GM21526 (cell line): ENCODE results near the gene KIR2DL1.
"Not testable (repeated sequence)": the region's sequence is repeated elsewhere in the genome, so short reads cannot be mapped to it uniquely, and the experiment has no call there.

ENCODE experiments used
- ATAC-seq: cut with Tn5 transposase; IDR thresholded peaks from one replicate; pipeline ENCODE4 v1.9.1; 2021; ENCODE audit warnings: moderate library complexity; ENCODE audit not compliant: unreplicated experiment, low FRiP score

The KIR2DL1 gene

GRCh38 chr19:54771018-54771960, 1.7 kb downstream of the KIR2DL1 start:
- ATAC-seq = not testable (repeated sequence)

DNA sequence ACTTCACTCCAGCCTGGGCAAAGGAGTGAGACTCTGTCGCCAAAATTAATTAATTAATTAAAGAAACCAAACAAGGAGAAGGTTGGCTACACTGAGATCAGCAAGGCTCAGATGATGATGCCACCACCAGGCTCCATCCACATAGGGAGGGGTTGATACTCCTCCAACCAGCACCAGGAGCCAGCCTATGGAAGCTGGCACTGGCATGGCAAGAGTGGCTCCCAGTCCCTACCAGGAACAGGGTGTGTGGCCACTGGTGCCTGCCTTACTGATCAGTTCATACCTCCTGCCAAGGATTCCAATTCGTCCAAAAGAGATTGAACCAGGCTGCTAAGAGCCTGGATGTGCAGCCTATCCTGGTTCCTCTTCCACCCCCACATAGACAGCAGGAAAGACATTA, 3.1 kb downstream of the KIR2DL1 start:
- not testable (repeated sequence) for ATAC-seq

- not testable (repeated sequence) for ATAC-seq
Observed at GRCh38 chr19:54775095-54775815, 5.7 kb downstream of the KIR2DL1 start.

GRCh38 chr19:54775830-54776229, 6.2 kb downstream of the KIR2DL1 start:
- not testable (repeated sequence) for ATAC-seq

DNA sequence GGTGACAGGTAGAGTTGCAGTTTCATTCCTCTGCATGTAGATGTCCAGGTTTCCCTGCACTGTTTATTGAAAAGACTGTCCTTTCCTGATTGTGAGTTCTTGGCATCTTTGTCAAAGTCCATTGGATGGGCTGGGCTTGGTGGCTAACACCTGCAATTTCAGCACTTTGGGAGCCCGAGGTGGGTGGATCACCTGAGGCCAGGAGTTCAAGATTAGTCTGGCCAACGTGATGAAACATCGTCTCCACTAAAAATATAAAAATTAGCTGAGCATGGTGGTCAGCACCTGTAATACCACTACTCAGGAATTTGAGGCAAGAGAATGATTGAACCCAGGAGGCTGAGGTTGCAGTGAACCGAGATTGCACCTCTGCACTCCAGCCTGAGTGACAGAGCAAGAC, 8.3 kb downstream of the KIR2DL1 start:
- not testable (repeated sequence) for ATAC-seq

DNA sequence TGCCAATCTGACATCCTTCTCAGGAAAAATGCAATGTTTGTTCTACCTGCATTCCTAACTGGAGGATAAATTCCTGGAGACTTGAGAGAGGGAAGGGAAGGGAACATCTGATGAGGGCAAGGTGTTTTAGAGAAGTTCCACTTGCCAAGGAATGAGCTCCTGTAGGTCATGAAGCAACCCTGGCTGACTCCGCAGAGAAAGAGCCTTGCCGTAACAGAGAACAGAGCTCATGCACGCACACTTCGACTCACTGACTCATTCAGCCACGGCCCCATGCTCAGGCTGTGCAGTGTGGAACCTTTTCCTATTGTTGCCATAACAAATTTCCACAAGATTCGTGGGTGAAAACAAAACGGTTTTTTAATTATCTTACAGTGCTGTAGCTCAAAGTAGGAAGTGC, 9.3 kb downstream of the KIR2DL1 start:
- not testable (repeated sequence) for ATAC-seq

GRCh38 chr19:54782916-54783315, 13.3 kb downstream of the KIR2DL1 start:
- not testable (repeated sequence) for ATAC-seq

GRCh38 chr19:54786091-54786723, 16.6 kb downstream of the KIR2DL1 start:
- not testable (repeated sequence) for ATAC-seq

- ATAC-seq = not testable (repeated sequence)
Observed at GRCh38 chr19:54788154-54788553, 18.6 kb downstream of the KIR2DL1 start.

GRCh38 chr19:54790711-54791110, 21.1 kb downstream of the KIR2DL1 start:
- no peak for ATAC-seq

DNA sequence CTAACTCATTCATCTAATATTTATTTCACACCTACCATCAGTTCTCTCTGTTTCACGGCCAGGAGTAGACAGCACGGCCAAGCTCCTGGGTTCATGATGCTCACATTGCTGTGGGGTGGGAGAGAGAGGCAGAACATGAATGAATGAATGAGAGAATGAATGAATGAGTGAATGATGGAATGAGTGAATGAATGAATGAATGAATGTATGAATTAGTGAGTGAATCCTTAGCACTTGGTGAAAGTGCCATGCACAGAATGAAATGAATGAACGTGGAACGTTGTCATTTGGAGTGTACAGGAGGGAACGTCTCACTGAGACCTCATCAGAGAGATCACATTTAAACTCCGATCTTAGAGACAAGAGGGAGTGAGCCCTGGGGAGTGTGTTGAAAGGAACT, 21.9 kb downstream of the KIR2DL1 start:
- no peak for ATAC-seq

DNA sequence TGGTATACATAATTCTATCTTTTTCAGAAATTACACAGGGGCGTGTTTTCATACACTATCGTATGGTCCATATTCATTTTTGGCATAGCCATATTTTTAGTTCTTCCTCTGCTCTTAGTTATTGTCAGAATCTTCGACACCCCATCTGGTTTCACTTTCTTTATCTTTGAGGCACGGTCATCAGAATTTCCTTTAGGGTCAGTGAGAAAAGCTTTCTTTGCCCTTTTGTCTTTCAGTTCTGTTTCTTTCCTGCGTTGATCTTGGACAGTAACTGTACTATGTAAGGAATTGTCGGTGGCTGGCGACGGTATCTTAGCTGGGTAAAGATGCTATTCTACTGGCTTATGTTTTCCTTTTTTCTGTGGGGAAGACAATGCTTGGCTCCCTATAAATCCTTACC, 23.2 kb downstream of the KIR2DL1 start:
- ATAC-seq = no peak

- ATAC-seq = no peak
Observed at GRCh38 chr19:54795758-54796157, 26.2 kb downstream of the KIR2DL1 start.

GRCh38 chr19:54803410-54803809, 33.8 kb downstream of the KIR2DL1 start, which contains the start of gene KIR2DL4:
TSS of gene KIR2DL4 (plus strand) at chr19:54803610. CDS start at chr19:54803652, 42 bp downstream.
- no peak for ATAC-seq

DNA sequence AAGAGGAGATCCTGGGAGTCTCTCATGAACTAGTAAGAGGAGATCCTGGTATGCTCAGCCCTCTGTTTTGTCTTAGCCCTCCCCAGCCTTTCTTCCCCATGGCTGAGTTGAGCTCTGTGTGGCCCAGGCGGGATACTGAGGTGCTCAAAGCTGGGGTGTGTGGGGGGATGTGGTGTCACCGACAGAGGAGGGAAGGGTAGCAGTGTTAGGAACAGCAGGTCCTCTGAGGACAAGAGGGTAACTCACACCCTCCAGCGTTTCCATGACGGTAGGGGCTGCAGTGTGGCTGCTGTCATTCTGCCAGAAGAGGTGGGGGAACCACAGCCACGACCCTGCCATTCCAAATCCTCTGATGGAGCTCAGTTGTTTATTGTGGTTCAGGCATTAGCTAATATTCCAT, 34.5 kb downstream of the KIR2DL1 start:
- ATAC-seq = no peak

DNA sequence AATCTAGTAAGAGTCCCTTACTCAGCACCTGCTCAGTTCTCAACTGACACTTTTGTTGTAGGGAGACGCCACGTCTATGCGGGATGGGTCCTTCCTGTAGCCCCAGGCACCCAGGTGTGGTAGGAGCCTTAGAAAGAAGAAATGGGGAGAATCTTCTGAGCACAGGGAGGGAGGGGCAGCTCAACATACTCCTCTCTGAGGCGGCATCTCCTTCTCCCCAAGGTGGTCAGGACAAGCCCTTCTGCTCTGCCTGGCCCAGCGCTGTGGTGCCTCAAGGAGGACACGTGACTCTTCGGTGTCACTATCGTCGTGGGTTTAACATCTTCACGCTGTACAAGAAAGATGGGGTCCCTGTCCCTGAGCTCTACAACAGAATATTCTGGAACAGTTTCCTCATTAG, 35.0 kb downstream of the KIR2DL1 start:
- ATAC-seq = no peak

- ATAC-seq = no peak
Observed at GRCh38 chr19:54805665-54806515, 36.3 kb downstream of the KIR2DL1 start.

DNA sequence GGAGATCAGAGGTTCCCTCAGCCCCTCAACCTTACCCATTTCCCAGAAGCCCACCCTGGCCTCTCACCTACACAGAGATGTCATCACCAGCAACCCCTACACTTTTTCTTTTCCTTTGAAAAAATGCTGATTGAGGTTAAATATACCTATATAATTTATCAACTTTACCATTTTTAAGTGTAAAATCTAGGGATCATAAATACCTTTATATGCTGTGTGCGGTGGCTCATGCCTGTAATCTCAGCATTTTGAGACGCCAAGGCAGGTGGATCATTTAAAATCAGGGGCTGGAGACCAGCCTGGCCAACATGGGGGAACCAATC, 36.9 kb downstream of the KIR2DL1 start:
- ATAC-seq = no peak

DNA sequence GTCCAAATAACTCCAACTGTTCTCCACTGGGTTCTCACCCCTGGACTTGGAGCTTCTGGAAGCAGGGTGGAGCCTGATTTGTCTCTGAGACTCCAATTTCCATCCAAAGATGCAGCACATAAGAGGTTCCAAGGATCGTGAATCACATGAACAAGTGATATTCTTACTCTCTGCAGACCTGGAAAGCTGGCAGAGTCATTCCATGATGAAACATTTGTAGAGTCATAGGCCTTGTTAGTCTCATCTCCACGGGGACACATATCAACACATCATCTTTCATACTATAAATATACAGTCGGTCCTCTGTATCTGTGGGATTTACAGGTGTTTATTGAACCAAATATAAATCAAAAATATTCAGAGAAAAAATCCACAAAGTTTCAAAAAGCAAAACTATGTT, 45.0 kb downstream of the KIR2DL1 start:
- ATAC-seq = not testable (repeated sequence)

DNA sequence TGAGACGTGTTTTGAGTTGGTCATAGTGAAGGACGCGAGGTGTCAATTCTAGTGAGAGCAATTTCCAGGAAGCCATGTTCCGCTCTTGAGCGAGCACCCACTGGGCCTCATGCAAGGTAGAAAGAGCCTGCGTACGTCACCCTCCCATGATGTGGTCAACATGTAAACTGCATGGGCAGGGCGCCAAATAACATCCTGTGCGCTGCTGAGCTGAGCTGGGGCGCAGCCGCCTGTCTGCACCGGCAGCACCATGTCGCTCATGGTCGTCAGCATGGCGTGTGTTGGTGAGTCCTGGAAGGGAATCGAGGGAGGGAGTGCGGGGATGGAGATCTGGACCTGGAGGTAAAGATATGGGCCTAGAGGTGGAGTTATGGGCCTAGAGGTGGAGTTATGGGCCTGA, 46.7 kb downstream of the KIR2DL1 start, which contains the start of gene KIR3DL1:
Gene KIR3DL1 (plus strand): TSS at position 218 of the 400 bp plus-strand sequence.
- ATAC-seq = not testable (repeated sequence)
